Activated CD4-positive, alpha-beta memory T cell treated with anti-CD3 and anti-CD28 coated beads, Interleukin-2, amount 10 ng/mL, durations not matched to agents 7 days and 5 days (primary cell): ENCODE data around the gene TESK1. TPM values are rescaled to one million over a fixed set of nuclear protein-coding genes. Genes with fewer than 3 reads are reported as not detected.
"Not testable (repeated sequence)": the region's sequence is repeated elsewhere in the genome, so short reads cannot be mapped to it uniquely, and the experiment has no call there.

ENCODE experiments used
- CTCF ChIA-PET: fragments of 350-600 bp; sonication (Branson Sonifier 250); formaldehyde crosslinking; loops from one replicate; lab custom pipeline; 2021; ENCODE audit warnings: antibody characterized with exemption, inconsistent platforms; lab: Charles Lee
- POLR2A ChIA-PET: fragments of 350-600 bp; sonication (Branson Sonifier 250); formaldehyde crosslinking; loops from one replicate; lab custom pipeline; 2021; ENCODE audit warnings: antibody characterized with exemption; lab: Charles Lee
- DNase-seq: peaks from one replicate; pipeline ENCODE4 v3.0.0-alpha.2; 2020
- H3K27ac Mint-ChIP-seq: one replicate; pipeline ENCODE4 v1.8.0; 2021; ENCODE audit warnings: mild to moderate bottlenecking, mixed read lengths
- H3K27me3 Mint-ChIP-seq: one replicate; pipeline ENCODE4 v1.8.0; 2021; ENCODE audit warnings: mixed read lengths
- H3K36me3 Mint-ChIP-seq: one replicate; pipeline ENCODE4 v1.8.0; 2021; ENCODE audit warnings: low read depth, mixed read lengths
- H3K4me1 Mint-ChIP-seq: one replicate; pipeline ENCODE4 v1.8.0; 2021; ENCODE audit warnings: mixed read lengths
- H3K4me3 Mint-ChIP-seq: one replicate; pipeline ENCODE4 v1.8.0; 2021; ENCODE audit warnings: mild to moderate bottlenecking, mixed read lengths
- H3K9me3 Mint-ChIP-seq: one replicate; pipeline ENCODE4 v1.8.0; 2021; ENCODE audit warnings: mixed read lengths
- total RNA-seq, 2 experiments: library from RNA; stranded (reverse); gene quantifications; one replicate each; pipeline ENCODE4 v1.2.3, GENCODE V29; 2021

The TESK1 gene
- total RNA-seq, 2 experiments from 2014 or later: 31.7 to 32.3 TPM

DNA sequence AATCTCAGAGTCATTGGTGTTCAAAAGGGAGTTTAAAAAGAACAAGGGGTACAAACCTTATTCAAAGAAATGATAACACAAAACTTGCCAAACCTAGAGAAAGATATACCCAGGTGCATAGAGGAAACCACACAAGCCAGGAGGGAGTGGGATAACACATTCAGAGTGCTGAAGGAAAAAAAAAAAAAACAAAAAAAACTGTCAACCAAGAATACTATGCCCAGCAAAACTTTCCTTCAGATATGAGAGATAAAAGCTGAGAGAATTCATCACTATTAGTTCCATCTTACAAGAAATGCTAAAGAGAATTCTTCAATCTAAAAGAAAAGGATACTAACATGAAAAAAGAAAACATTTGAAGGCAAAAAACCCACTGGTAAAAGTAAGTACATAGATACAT lies 11.5 kb upstream of the TESK1 start:
- ChIA-PET CTCF (interaction anchor here (1.0 kb wide), 1 partner anchor 10 kb away, joined by 5 read pairs; no protein-coding TSS in a partner anchor), POLR2A (interaction anchor here (0.6 kb wide), 1 partner anchor 8 kb away, joined by 3 read pairs; no protein-coding TSS in a partner anchor)
- H3K36me3 Mint-ChIP-seq: peaks cover 15% of the 10 kb centered on the region
- H3K27ac Mint-ChIP-seq: no peak overlapping the region
- H3K27me3 Mint-ChIP-seq: no peaks in the 10 kb centered on the region
- no peak for DNase-seq
- no peak overlapping the region for H3K4me3 Mint-ChIP-seq
- no peaks in the 10 kb centered on the region for H3K4me1 Mint-ChIP-seq
- peaks cover 19% of the 10 kb centered on the region for H3K9me3 Mint-ChIP-seq

DNA sequence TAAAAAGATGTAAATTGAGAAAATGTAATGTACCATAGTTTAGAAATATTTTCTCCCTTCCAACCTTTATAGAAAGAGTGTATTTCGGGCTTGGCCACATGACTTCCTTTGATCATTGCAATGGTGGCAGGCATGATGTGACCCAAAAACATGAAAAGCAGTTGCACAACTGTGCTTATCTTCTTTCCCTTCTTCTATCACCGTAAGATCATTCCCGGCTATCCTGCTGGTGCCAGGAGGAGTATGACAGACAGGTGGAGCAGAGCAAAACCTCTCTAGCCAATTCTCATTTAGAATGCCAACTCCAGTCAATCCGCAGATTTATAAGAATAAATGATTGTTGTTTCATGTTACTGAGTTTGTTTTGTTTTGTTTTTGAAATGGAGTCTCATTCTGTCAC lies 10.6 kb upstream of the TESK1 start:
- DNase-seq: no peak
- Mint-ChIP-seq H3K36me3 (peaks cover 11% of the 10 kb centered on the region), H3K4me3 (no peak overlapping the region), H3K4me1 (no peaks in the 10 kb centered on the region), H3K27ac (no peak overlapping the region), H3K27me3 (no peaks in the 10 kb centered on the region), H3K9me3 (peaks cover 14% of the 10 kb centered on the region)
- ChIA-PET CTCF (no interaction called here), POLR2A (no interaction called here)

DNA sequence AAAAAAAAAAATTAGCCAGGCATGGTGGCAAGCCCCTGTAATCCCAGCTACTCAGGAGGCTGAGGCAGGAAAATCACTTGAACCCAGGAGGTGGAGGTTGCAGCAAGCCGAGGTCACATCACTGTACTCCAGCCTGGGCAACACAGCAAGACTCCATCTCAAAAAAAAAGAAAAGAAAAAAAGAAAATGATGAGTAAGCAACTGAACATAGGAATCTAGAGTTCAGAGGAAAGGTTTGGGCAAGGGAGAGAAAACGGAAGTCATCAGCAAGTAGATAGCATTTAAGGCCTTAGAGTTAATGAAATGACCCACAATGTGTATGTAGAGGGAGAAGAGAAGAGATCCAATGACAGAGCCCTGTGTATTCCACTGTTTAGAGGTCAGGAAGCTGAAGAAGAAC lies 8.2 kb upstream of the TESK1 start:
- DNase-seq, H3K27ac Mint-ChIP-seq, H3K4me3 Mint-ChIP-seq, POLR2A ChIA-PET, CTCF ChIA-PET, H3K4me1 Mint-ChIP-seq, H3K27me3 Mint-ChIP-seq: not testable (repeated sequence)
- peaks cover 14% of the 10 kb centered on the region for H3K9me3 Mint-ChIP-seq
- H3K36me3 Mint-ChIP-seq: peaks cover 11% of the 10 kb centered on the region

DNA sequence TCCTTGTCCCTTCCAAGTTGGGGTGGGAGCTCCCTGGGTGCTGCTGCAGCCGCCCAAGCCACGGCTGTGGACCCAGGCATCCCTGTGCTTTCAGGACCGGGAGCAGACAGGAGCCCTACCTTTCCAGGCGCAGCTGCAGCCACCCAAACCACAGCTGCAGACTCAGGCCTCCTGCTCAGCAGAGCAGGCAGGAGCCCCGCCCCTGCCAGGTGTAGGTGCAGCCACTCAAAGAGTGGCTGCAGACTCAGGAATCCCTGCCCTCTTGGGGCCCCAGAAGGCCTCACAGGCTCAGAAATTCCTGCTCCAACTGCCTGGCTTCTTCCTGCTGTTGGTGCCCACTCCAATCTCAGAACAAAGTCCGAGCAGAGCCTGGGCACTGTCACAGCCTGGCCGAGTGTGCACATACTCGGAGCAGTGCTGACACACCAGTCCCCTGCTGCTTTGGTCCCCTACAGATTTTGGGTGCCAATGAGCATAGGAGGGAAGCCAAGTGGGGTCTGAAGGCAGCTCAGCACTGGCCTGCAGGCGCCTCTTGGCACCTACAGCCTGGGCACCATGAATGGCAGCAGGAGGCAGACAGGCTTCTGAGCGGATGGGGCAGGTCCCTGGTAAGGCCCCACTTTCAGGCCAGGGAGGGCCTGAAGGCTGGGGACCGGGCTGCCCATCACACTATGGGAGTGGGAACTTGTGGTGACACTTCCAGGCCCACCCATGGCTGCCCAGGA lies 6.0 kb upstream of the TESK1 start:
- H3K4me3 Mint-ChIP-seq: no peak overlapping the region
- peaks cover 5% of the 10 kb centered on the region for H3K9me3 Mint-ChIP-seq
- CTCF ChIA-PET: interaction anchor here (0.8 to 1.2 kb wide), 6 partner anchors 12 to 548 kb away, joined by 3 to 4 read pairs (median 3); partner anchors contain the start of gene ATOSB
- peaks cover 5% of the 10 kb centered on the region for H3K36me3 Mint-ChIP-seq
- no peak for DNase-seq
- no peak overlapping the region for H3K27ac Mint-ChIP-seq
- POLR2A ChIA-PET: no interaction called here
- H3K4me1 Mint-ChIP-seq: peaks cover 14% of the 10 kb centered on the region
- no peaks in the 10 kb centered on the region for H3K27me3 Mint-ChIP-seq

DNA sequence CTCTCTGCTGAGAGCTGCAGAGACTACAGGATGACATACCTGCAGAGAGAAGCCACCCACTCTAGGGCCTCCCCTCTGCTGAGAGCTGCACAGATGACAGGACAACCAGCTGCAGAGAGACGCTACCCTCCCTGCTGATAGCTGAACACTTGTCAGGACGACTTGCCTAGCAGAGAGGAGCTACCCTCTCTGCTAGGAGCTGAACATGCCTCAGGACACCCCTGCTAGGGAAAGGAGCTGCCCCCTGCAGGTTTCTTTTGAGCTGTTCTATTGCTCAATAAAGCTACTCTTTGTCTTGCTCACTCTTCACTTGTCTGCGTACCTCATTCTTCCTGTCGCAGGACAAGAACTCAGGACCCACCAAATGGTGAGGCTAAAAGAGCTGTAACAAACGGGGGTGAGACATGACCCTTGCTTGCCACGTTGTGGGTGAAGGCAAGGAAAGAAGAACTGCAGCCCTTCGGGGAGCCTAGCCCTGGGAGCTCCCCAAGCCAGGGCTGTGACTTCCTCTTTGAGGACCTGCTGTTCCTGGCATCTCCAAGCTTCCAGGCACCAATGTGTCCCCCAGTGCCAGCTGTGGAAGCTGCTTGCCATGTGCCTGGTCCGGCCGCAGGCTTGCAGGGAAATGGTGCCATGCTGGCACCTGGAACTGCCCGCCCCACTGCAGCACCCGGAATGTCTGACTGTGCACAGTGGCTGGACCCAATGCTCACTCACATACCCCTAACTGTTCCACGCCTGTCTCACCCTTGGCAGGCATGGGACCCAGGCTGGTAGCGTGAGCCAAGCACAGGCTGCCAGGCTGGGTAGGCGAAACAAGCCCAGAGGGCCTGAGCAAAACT lies 5.1 kb upstream of the TESK1 start:
- Mint-ChIP-seq H3K4me1 (peaks cover 19% of the 10 kb centered on the region), H3K27me3 (no peaks in the 10 kb centered on the region), H3K9me3 (no peaks in the 10 kb centered on the region), H3K27ac (no peak overlapping the region), H3K36me3 (peaks cover 2% of the 10 kb centered on the region), H3K4me3 (no peak overlapping the region)
- POLR2A ChIA-PET: interaction anchor here (1.0 kb wide), 1 partner anchor 149 kb away, joined by 3 read pairs; the partner anchor contains the start of gene RGP1
- CTCF ChIA-PET: interaction anchor here (0.8 to 1.1 kb wide), 5 partner anchors 12 to 549 kb away, joined by 3 to 4 read pairs (median 3); partner anchors contain the start of gene ATOSB
- DNase-seq: no peak

DNA sequence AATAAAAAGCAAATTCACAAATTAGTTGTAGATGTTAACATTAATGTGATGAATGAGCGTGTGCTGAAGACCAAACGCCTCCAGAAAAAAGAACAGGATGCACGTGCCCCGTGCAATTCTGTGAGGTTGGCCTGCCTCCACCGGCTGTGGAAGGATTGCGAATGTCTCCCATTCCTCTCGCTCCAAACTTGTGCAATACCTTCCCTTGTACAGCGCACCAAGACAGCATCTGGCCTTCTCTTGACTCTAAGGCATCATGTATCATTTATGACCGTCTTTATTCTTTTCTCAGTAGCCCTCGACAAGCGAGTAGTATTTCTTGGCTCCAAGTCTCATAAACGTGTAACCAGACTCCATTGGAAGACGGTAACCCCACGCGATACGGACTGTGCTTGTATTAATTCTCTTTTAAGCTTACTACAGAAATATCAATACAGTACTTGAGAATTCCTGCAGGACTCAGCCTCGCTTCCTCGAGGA lies 1.5 kb upstream of the TESK1 start:
- no peak for DNase-seq
- POLR2A ChIA-PET: interaction anchor here (0.6 to 3.0 kb wide), 12 partner anchors 13 to 208 kb away, joined by 3 to 19 read pairs (median 6); partner anchors contain the start of genes ARHGEF39, CCDC107, CREB3 and RMRP
- no peaks in the 10 kb centered on the region for H3K27me3 Mint-ChIP-seq
- H3K36me3 Mint-ChIP-seq: peaks cover 15% of the 10 kb centered on the region
- no peaks in the 10 kb centered on the region for H3K9me3 Mint-ChIP-seq
- peak overlapping the region; percentile 99 for H3K27ac Mint-ChIP-seq
- CTCF ChIA-PET: interaction anchor here (0.6 to 3.3 kb wide), 36 partner anchors 9 to 552 kb away, joined by 3 to 50 read pairs (median 4); partner anchors contain the start of genes ARHGEF39, ATOSB, CCDC107 and CD72
- H3K4me3 Mint-ChIP-seq: peak overlapping the region; percentile 96
- H3K4me1 Mint-ChIP-seq: peaks cover 30% of the 10 kb centered on the region

DNA sequence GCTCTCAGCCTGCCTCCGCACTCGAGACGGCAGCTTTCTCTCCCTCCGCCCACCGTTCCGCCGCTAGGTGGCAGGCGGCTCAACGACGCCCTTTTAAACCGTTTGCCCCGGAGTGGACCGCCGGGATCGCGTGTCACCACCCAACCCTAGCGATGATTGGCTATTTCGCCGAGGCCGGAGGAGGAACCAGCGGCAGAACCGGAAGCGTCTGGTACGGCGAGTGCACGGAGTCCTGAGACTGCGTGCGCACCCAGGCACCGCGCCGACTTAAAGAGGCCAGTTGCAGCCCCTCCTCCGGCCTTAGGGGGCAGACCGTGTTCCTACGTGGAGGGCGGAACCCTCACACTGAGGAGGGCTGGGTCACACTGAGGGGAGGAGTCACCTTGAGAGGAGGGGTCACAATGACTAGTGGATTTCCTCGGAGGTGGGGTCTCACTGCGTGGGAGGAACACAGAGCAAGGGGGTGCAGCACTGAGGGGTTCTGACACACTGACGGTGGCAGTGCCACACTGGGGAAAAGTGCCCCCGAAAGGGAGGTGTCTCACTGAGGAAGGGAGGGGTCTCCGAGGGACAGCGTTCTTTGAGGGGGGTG lies 980 bp upstream of the TESK1 start:
- POLR2A ChIA-PET: interaction anchor here (0.6 to 3.0 kb wide), 15 partner anchors 12 to 587 kb away, joined by 3 to 19 read pairs (median 5); partner anchors contain the start of genes ARHGEF39, CCDC107, CLTA and CREB3
- H3K27me3 Mint-ChIP-seq: no peaks in the 10 kb centered on the region
- H3K4me3 Mint-ChIP-seq: peak overlapping the region; percentile 96
- H3K36me3 Mint-ChIP-seq: peaks cover 20% of the 10 kb centered on the region
- H3K4me1 Mint-ChIP-seq: peaks cover 30% of the 10 kb centered on the region
- peak; percentile 100 for DNase-seq
- CTCF ChIA-PET: interaction anchor here (0.6 to 3.3 kb wide), 39 partner anchors 9 to 553 kb away, joined by 3 to 50 read pairs (median 4); partner anchors contain the start of genes ARHGEF39, ATOSB, CCDC107 and CD72
- H3K9me3 Mint-ChIP-seq: no peaks in the 10 kb centered on the region
- peak overlapping the region; percentile 99 for H3K27ac Mint-ChIP-seq

DNA sequence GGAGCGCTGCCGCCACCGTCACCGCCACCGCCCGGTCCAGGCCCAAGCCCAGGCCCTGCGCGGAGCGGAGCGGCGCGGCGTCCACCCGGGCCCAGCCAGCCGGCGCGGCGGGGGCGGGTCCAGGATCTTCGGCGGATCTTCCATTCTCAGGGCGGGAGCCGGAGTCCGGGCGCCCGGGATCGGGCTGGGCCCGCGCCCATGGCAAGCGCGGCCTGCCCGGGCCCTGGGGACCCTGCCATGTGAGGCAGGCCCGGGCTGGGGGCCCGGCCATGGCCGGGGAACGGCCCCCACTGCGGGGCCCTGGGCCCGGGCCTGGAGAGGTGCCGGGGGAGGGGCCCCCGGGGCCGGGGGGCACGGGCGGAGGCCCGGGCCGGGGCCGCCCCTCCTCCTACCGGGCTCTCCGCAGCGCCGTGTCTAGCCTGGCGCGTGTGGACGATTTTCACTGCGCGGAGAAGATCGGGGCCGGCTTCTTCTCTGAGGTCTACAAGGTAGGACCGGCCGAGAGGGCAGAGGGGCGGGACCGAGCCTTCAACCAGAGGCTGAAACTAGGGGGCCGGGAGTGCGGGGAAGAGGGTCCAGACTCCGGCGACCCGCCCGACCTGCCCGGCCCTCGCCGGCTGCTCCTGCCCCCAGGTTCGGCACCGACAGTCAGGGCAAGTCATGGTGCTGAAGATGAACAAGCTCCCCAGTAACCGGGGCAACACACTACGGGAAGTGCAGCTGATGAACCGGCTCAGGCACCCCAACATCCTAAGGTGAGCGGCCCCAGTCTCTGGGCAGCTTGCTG lies 482 bp downstream of the TESK1 start:
- CTCF ChIA-PET: interaction anchor here (0.8 to 3.3 kb wide), 10 partner anchors 10 to 143 kb away, joined by 3 to 50 read pairs (median 8); partner anchors contain the start of genes CCDC107, CD72, CREB3 and GBA2
- H3K27ac Mint-ChIP-seq: peak overlapping the region; percentile 38
- peak overlapping the region; percentile 77 for H3K4me3 Mint-ChIP-seq
- H3K9me3 Mint-ChIP-seq: no peaks in the 10 kb centered on the region
- peaks cover 31% of the 10 kb centered on the region for H3K4me1 Mint-ChIP-seq
- peaks cover 24% of the 10 kb centered on the region for H3K36me3 Mint-ChIP-seq
- H3K27me3 Mint-ChIP-seq: no peaks in the 10 kb centered on the region
- peak; percentile 59 for DNase-seq
- POLR2A ChIA-PET: interaction anchor here (0.6 to 3.0 kb wide), 11 partner anchors 11 to 144 kb away, joined by 3 to 19 read pairs (median 5); partner anchors contain the start of genes CCDC107, RMRP and SIT1

DNA sequence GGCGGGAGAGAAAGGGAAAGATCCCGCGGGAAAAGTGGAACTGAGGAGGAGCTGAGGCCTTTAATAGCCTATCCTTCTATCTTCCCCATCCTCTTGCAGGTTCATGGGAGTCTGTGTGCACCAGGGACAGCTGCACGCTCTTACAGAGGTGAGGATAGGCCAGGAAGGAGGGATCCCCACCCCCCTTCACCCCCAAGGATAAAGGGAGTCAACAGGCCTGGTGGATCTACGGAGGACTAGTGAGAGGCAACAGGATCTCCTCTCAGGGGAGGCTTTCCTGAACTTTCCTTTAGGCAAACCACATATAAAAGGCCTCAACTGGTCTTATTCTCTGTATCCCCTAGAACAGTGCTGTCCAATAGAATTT lies 1.1 kb downstream of the TESK1 start:
- Mint-ChIP-seq H3K27me3 (no peaks in the 10 kb centered on the region), H3K27ac (peak overlapping the region; percentile 38), H3K4me3 (peak overlapping the region; percentile 77), H3K36me3 (peaks cover 26% of the 10 kb centered on the region), H3K9me3 (no peaks in the 10 kb centered on the region), H3K4me1 (peaks cover 31% of the 10 kb centered on the region)
- DNase-seq: no peak
- ChIA-PET POLR2A (interaction anchor here (0.6 to 3.0 kb wide), 9 partner anchors 10 to 123 kb away, joined by 3 to 19 read pairs (median 5); partner anchors contain the start of genes CCDC107, RMRP and SIT1), CTCF (interaction anchor here (0.8 to 3.3 kb wide), 7 partner anchors 11 to 142 kb away, joined by 4 to 50 read pairs (median 9); partner anchors contain the start of genes CCDC107, CD72, GBA2 and RGP1)

DNA sequence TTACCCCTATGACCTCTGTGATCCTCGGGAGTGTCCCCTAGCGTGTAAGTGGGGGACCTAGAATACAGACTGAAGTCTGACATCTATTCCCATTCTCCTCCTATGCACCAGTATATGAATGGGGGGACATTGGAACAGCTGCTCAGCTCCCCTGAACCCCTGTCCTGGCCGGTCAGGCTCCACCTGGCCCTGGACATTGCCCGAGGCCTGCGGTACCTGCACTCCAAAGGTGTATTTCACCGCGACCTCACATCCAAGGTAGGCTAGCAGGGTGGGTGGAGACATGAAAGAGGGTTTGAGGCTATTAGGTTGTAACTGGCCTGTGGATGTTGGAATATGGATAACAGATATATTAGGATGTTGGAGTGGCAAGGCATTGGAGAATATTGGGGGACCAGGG lies 1.7 kb downstream of the TESK1 start:
- peak overlapping the region; percentile 24 for H3K4me3 Mint-ChIP-seq
- DNase-seq: no peak
- ChIA-PET CTCF (interaction anchor here (0.8 to 1.4 kb wide), 3 partner anchors 54 to 142 kb away, joined by 4 to 9 read pairs (median 7); partner anchors contain the start of genes GBA2 and RGP1), POLR2A (no interaction called here)
- peaks cover 36% of the 10 kb centered on the region for H3K4me1 Mint-ChIP-seq
- peaks cover 26% of the 10 kb centered on the region for H3K36me3 Mint-ChIP-seq
- H3K27ac Mint-ChIP-seq: no peak overlapping the region
- H3K27me3 Mint-ChIP-seq: no peaks in the 10 kb centered on the region
- H3K9me3 Mint-ChIP-seq: no peaks in the 10 kb centered on the region

DNA sequence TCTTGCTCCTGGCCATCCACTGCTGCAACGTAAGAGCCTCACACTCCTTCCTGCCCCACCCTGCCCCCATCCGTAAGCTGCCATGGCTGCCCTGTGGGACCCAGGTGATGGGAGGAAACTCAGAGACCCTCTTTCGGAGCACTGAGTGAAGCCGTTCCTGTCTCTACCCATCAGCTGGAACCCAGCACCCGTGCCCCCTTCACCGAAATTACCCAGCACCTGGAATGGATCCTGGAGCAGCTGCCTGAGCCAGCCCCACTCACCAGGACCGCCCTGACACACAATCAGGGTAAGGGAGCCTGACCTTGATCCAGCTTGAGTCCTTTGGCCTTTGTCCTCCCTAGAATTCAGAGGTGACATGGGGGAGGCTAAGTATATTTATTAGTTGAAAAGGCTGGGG lies 3.2 kb downstream of the TESK1 start:
- DNase-seq: no peak
- Mint-ChIP-seq H3K9me3 (no peaks in the 10 kb centered on the region), H3K27ac (no peak overlapping the region), H3K36me3 (peaks cover 26% of the 10 kb centered on the region), H3K4me1 (peaks cover 31% of the 10 kb centered on the region), H3K27me3 (no peaks in the 10 kb centered on the region), H3K4me3 (no peak overlapping the region)
- POLR2A ChIA-PET: interaction anchor here (1.5 to 1.7 kb wide), 2 partner anchors 8 to 38 kb away, joined by 5 to 6 read pairs; no protein-coding TSS in a partner anchor
- CTCF ChIA-PET: interaction anchor here (0.6 to 1.5 kb wide), 10 partner anchors 11 to 140 kb away, joined by 3 to 5 read pairs (median 3); partner anchors contain the start of genes CREB3 and TLN1
